H1 (cell line): ENCODE data around the gene PTPRC. TPM values are rescaled to one million over a fixed set of nuclear protein-coding genes. Genes with fewer than 3 reads are reported as not detected.

Source experiments
- CTCF ChIA-PET: fragments of 300-600 bp; sonication (Branson Sonifier 250); formaldehyde crosslinking; loops from one replicate; lab custom pipeline; 2021; ENCODE audit not compliant: partially characterized antibody; lab: Charles Lee
- POLR2A ChIA-PET: fragments of 300-600 bp; sonication (Branson Sonifier 250); formaldehyde crosslinking; loops from one replicate; lab custom pipeline; 2021; ENCODE audit warnings: inconsistent platforms; ENCODE audit not compliant: partially characterized antibody; lab: Charles Lee
- DNase-seq, 2 experiments: peaks; one replicate each; pipeline versions ENCODE4 v3.0.0 to v3.0.0-alpha.2; 2010 to 2022; ENCODE audit warnings: low spot score in 2 of 2, low read depth in 1 of 2, mixed read lengths in 1 of 2
- FAIRE-seq: peaks from 2 replicates; lab custom pipeline; 2011; peaks lifted over from hg19 to GRCh38; lab: Jason Lieb, UNC
- H2AFZ ChIP-seq: 2 replicates; pipeline ENCODE4 v1.8.1; 2012; ENCODE audit warnings: low read length, inconsistent platforms
- H2AK5ac ChIP-seq: 2 replicates; pipeline ENCODE4 v1.6.1; 2013; ENCODE audit warnings: low read depth, low read length
- H2BK120ac ChIP-seq: replicated peaks from 2 replicates; pipeline ENCODE3; 2013; ENCODE audit warnings: low read depth, low read length, inconsistent platforms
- H2BK12ac ChIP-seq: 2 replicates; pipeline ENCODE4 v1.6.1; 2013; ENCODE audit warnings: low read depth, low read length
- H2BK15ac ChIP-seq: 2 replicates; pipeline ENCODE4 v1.6.1; 2013; ENCODE audit warnings: low read length
- H2BK20ac ChIP-seq: 2 replicates; pipeline ENCODE4 v1.6.1; 2013; ENCODE audit warnings: low read length
- H2BK5ac ChIP-seq: 2 replicates; pipeline ENCODE4 v1.6.1; 2013; ENCODE audit warnings: low read depth, low read length
- H3K14ac ChIP-seq: 2 replicates; pipeline ENCODE4 v1.6.1; 2013; ENCODE audit warnings: inconsistent platforms; ENCODE audit not compliant: insufficient read length
- H3K18ac ChIP-seq: 2 replicates; pipeline ENCODE4 v1.6.1; 2013; ENCODE audit warnings: low read length; ENCODE audit errors: extremely low read depth
- H3K23ac ChIP-seq: 2 replicates; pipeline ENCODE4 v1.6.1; 2013; ENCODE audit warnings: inconsistent platforms; ENCODE audit not compliant: insufficient read length
- H3K23me2 ChIP-seq: 2 replicates; pipeline ENCODE4 v1.6.1; 2013; ENCODE audit warnings: low read depth, low read length
- H3K27ac ChIP-seq: 2 replicates; pipeline ENCODE4 v1.6.1; 2011; ENCODE audit warnings: low read depth, low read length, inconsistent platforms
- H3K27me3 ChIP-seq, 4 experiments: replicated peaks in 1 of 4; 1 replicate in 1 of 4; 2 replicates in 3 of 4; pipeline versions ENCODE4 v1.6.1 to v1.8.1; 2011 to 2013; ENCODE audit warnings: low read length in 3 of 4, mild to moderate bottlenecking in 3 of 4, inconsistent platforms in 2 of 4, mixed read lengths in 2 of 4, moderate library complexity in 1 of 4; ENCODE audit not compliant: control insufficient read depth in 3 of 4, insufficient read depth in 3 of 4; ENCODE audit errors: extremely low read depth in 1 of 4
- H3K36me3 ChIP-seq, 4 experiments: 2 replicates each; pipeline versions ENCODE4 v1.6.1 to v1.8.1; 2011 to 2013; ENCODE audit warnings: mild to moderate bottlenecking in 4 of 4, low read length in 3 of 4, moderate library complexity in 2 of 4, control low read depth in 1 of 4, inconsistent platforms in 1 of 4; ENCODE audit not compliant: insufficient read depth in 4 of 4, control insufficient read depth in 2 of 4
- H3K4ac ChIP-seq: replicated peaks from 2 replicates; pipeline ENCODE3; 2013; ENCODE audit warnings: low read length, low read depth, mixed read lengths, inconsistent platforms; ENCODE audit not compliant: insufficient read length
- H3K4me1 ChIP-seq, 4 experiments: replicated peaks in 1 of 4; 1 replicate in 1 of 4; 2 replicates in 3 of 4; pipeline versions ENCODE4 v1.6.1 to v1.8.1; 2011 to 2013; ENCODE audit warnings: low read length in 3 of 4, inconsistent platforms in 2 of 4, mixed read lengths in 1 of 4; ENCODE audit not compliant: insufficient read depth in 4 of 4, control insufficient read depth in 3 of 4
- H3K4me2 ChIP-seq, 2 experiments: 2 replicates each; pipeline versions ENCODE4 v1.6.1 to v1.8.1; 2011 to 2013; ENCODE audit warnings: low read depth in 2 of 2, low read length in 2 of 2, control low read depth in 1 of 2, inconsistent platforms in 1 of 2, mild to moderate bottlenecking in 1 of 2; ENCODE audit not compliant: insufficient read depth in 1 of 2
- H3K4me3 ChIP-seq, 4 experiments: fragments of 200-600, 300-600 bp in 1 of 4; sonication (generic), shearing (Covaris generic), sonication (Bioruptor Twin) in 1 of 4; 2 replicates each; pipeline versions ENCODE4 v1.5.1 to v1.8.1; 2011 to 2016; ENCODE audit warnings: low read length in 4 of 4, low read depth in 3 of 4, control low read depth in 2 of 4, inconsistent platforms in 2 of 4, mild to moderate bottlenecking in 2 of 4, mixed read lengths in 1 of 4, moderate library complexity in 1 of 4; ENCODE audit not compliant: insufficient read depth in 2 of 4; ENCODE audit errors: extremely low read depth in 1 of 4
- H3K56ac ChIP-seq: replicated peaks from 2 replicates; pipeline ENCODE3; 2013; ENCODE audit warnings: low read depth, mild to moderate bottlenecking, mixed read lengths, low read length, inconsistent platforms; ENCODE audit not compliant: insufficient read length
- H3K79me1 ChIP-seq: 2 replicates; pipeline ENCODE4 v1.6.1; 2013; ENCODE audit warnings: low read depth, low read length, control low read depth
- H3K79me2 ChIP-seq, 2 experiments: 2 replicates each; pipeline versions ENCODE4 v1.6.1 to v1.8.1; 2012 to 2013; ENCODE audit warnings: low read length in 2 of 2, mild to moderate bottlenecking in 2 of 2, inconsistent platforms in 1 of 2; ENCODE audit not compliant: insufficient read depth in 2 of 2, control insufficient read depth in 1 of 2
- H3K9ac ChIP-seq, 4 experiments: replicated peaks in 1 of 4; 1 replicate in 1 of 4; 2 replicates in 3 of 4; pipeline versions ENCODE4 v1.6.1 to v1.8.1; 2011 to 2013; ENCODE audit warnings: low read depth in 3 of 4, low read length in 3 of 4, control low read depth in 2 of 4, mild to moderate bottlenecking in 2 of 4, moderate library complexity in 2 of 4, inconsistent platforms in 1 of 4; ENCODE audit errors: extremely low read depth in 1 of 4
- H3K9me3 ChIP-seq, 2 experiments: 2 replicates each; pipeline versions ENCODE4 v1.6.1 to v1.8.1; 2012 to 2013; ENCODE audit warnings: mild to moderate bottlenecking in 2 of 2, moderate library complexity in 2 of 2, control low read depth in 1 of 2, inconsistent platforms in 1 of 2, low read depth in 1 of 2, low read length in 1 of 2, mixed read lengths in 1 of 2; ENCODE audit not compliant: insufficient read depth in 2 of 2
- H4K20me1 ChIP-seq, 2 experiments: replicated peaks in 1 of 2; 2 replicates each; pipeline versions ENCODE3 to v1.8.1; 2011 to 2013; ENCODE audit warnings: inconsistent platforms in 2 of 2, low read length in 2 of 2, mild to moderate bottlenecking in 1 of 2; ENCODE audit not compliant: insufficient read depth in 2 of 2, control insufficient read depth in 1 of 2
- H4K5ac ChIP-seq: 2 replicates; pipeline ENCODE4 v1.6.1; 2013; ENCODE audit warnings: low read length, low read depth, mixed read lengths, inconsistent platforms; ENCODE audit not compliant: insufficient read length
- H4K8ac ChIP-seq: 2 replicates; pipeline ENCODE4 v1.8.0; 2013; ENCODE audit warnings: mild to moderate bottlenecking, moderate library complexity, low read length, inconsistent platforms; ENCODE audit not compliant: insufficient read depth; ENCODE audit errors: extremely low read depth
- H4K91ac ChIP-seq: replicated peaks from 2 replicates; pipeline ENCODE3; 2013; ENCODE audit warnings: low read length, mixed read lengths, inconsistent platforms; ENCODE audit not compliant: insufficient read length
- EGR1 ChIP-seq: IDR thresholded peaks from 2 replicates; pipeline ENCODE4 v1.6.1; 2011; ENCODE audit warnings: low read depth, low read length, borderline replicate concordance
- EZH2 ChIP-seq: fragments of 200-600 bp; sonication (generic); IDR thresholded peaks from 2 replicates; pipeline ENCODE4 v1.7.1; 2012; ENCODE audit warnings: low read depth, mild to moderate bottlenecking, moderate library complexity, low read length, inconsistent platforms; ENCODE audit not compliant: severe bottlenecking
- JUND ChIP-seq: IDR thresholded peaks from 2 replicates; pipeline ENCODE4 v1.6.1; 2011; ENCODE audit warnings: mild to moderate bottlenecking, improper control_type of control experiment, low read length
- MAFK ChIP-seq: IDR thresholded peaks from 2 replicates; pipeline ENCODE4 v1.6.1; 2012; ENCODE audit warnings: low read depth, mild to moderate bottlenecking, improper control_type of control experiment, low read length
- PHF8 ChIP-seq: fragments of 200-600 bp; sonication (generic); conservative IDR thresholded peaks from 2 replicates; pipeline ENCODE4 v1.7.1; 2012; ENCODE audit warnings: low read depth, mild to moderate bottlenecking, inconsistent platforms, low read length, moderate library complexity
- polyA plus RNA-seq, 7 experiments: library from polyadenylated mRNA; depleted of rRNA in 3 of 7; stranded (reverse) in 5 of 7; unstranded in 2 of 7; fragments of >200 nt in 5 of 7; fragments of 200-250 nt in 2 of 7; gene quantifications; 1 replicate in 5 of 7; 2 replicates in 1 of 7; 4 replicates in 1 of 7; pipeline versions ENCODE4 v1.2.1 to v1.2.3, GENCODE V29; 2011 to 2013; ENCODE audit warnings: missing spikeins in 2 of 7, mixed read lengths in 2 of 7
- total RNA-seq: library from RNA; stranded (reverse); fragmentation: NEBNext Ultra II Directional; extraction: Animal tissue kit (Norgen Biotek cat#: 25700); gene quantifications from 2 replicates; pipeline ENCODE4 v1.2.1, GENCODE V29; 2021
- TF ChIP-seq, protein P1 (sequence below), 3 experiments: IDR thresholded peaks; 1 replicate in 2 of 3; 2 replicates in 1 of 3; pipeline versions ENCODE4 v1.5.1 to v1.6.1; 2011; ENCODE audit warnings: low read length in 3 of 3, mild to moderate bottlenecking in 3 of 3, inconsistent platforms in 2 of 3, low read depth in 1 of 3, moderate library complexity in 1 of 3; ENCODE audit not compliant: insufficient read depth in 1 of 3; ENCODE audit errors: control extremely low read depth in 1 of 3
- TF ChIP-seq, protein P2 (sequence below): IDR thresholded peaks from 2 replicates; pipeline ENCODE4 v1.6.1; 2012; ENCODE audit warnings: inconsistent platforms

The PTPRC gene
- total and polyA plus RNA-seq, 2 of the 8 experiments (the other 6 are each of a cell fraction or from before 2014, with no cell fraction given), result 0.05 TPM; not detected in 1

DNA sequence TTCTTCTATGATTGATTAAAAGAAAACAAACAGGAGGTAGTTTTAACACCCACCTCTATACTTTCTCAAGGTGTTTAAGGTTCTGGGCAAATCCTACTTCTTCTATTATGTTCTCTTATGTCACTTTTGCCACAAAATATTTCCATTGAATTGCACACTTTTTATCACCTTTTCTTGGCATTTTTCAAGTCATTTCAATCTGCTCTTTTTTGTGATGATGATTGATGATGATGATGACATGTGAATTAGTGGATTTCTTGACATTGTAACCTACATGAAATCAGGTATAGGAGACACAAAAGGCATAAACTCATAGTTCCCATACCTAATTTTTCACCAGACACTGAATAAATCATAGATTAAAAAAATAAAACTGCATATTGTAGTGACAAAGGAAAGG lies 4.1 kb downstream of the PTPRC start:
- Histone ChIP-seq H3K4me2 (no peak overlapping the region), H4K20me1 (no peaks in the 10 kb centered on the region), H3K4me3 (no peak overlapping the region), H2BK12ac (no peak overlapping the region), H3K9me3 (no peaks in the 10 kb centered on the region), H3K27me3 (no peaks in the 10 kb centered on the region), H2AK5ac (no peak overlapping the region), H3K27ac (no peak overlapping the region), H4K91ac (no peak overlapping the region), H3K4me1 (no peaks in the 10 kb centered on the region), H4K5ac (no peak overlapping the region), H3K14ac (no peak overlapping the region), H3K56ac (no peak overlapping the region), H3K79me2 (no peaks in the 10 kb centered on the region), H2BK20ac (no peak overlapping the region), H3K36me3 (no peaks in the 10 kb centered on the region), H2BK5ac (no peak overlapping the region), H4K8ac (no peak overlapping the region), H3K18ac (no peak overlapping the region), H3K23ac (no peak overlapping the region), H3K23me2 (no peaks in the 10 kb centered on the region), H3K4ac (no peak overlapping the region), H2BK15ac (no peak overlapping the region), H2BK120ac (no peak overlapping the region), H3K9ac (no peak overlapping the region), H3K79me1 (no peaks in the 10 kb centered on the region), H2AFZ (no peak overlapping the region)
- CTCF ChIA-PET, result no interaction called here
- DNase-seq (no peak), FAIRE-seq (no peak)
- POLR2A ChIA-PET, result no interaction called here
- TF ChIP-seq, protein P1, sequence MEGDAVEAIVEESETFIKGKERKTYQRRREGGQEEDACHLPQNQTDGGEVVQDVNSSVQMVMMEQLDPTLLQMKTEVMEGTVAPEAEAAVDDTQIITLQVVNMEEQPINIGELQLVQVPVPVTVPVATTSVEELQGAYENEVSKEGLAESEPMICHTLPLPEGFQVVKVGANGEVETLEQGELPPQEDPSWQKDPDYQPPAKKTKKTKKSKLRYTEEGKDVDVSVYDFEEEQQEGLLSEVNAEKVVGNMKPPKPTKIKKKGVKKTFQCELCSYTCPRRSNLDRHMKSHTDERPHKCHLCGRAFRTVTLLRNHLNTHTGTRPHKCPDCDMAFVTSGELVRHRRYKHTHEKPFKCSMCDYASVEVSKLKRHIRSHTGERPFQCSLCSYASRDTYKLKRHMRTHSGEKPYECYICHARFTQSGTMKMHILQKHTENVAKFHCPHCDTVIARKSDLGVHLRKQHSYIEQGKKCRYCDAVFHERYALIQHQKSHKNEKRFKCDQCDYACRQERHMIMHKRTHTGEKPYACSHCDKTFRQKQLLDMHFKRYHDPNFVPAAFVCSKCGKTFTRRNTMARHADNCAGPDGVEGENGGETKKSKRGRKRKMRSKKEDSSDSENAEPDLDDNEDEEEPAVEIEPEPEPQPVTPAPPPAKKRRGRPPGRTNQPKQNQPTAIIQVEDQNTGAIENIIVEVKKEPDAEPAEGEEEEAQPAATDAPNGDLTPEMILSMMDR (IDR thresholded peaks at IDR 0.05; ENCODE audit: control extremely low read depth in 1 of 3, insufficient read depth in 1 of 3, low read depth in 1 of 3, low read length in 3 of 3), result no peak
- TF ChIP-seq PHF8 (no peak), JUND (no peak), EZH2 (no peak), MAFK (no peak), EGR1 (no peak)
- TF ChIP-seq, protein P2, sequence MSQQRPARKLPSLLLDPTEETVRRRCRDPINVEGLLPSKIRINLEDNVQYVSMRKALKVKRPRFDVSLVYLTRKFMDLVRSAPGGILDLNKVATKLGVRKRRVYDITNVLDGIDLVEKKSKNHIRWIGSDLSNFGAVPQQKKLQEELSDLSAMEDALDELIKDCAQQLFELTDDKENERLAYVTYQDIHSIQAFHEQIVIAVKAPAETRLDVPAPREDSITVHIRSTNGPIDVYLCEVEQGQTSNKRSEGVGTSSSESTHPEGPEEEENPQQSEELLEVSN, result no peak
